Neural crest cell (in vitro differentiated cells): Measurements from ENCODE around the gene ZBTB44. TPM values are rescaled to one million over a fixed set of nuclear protein-coding genes. Genes with fewer than 3 reads are reported as not detected.

Source experiments
- DNase-seq: peaks from one replicate; pipeline ENCODE4 v3.0.0; 2021; ENCODE audit warnings: low read depth, mixed read lengths, low spot score
- H3K27ac Mint-ChIP-seq: one replicate; pipeline ENCODE4 v1.8.0; 2021; ENCODE audit warnings: mild to moderate bottlenecking, mixed read lengths; ENCODE audit not compliant: unreplicated experiment
- H3K27me3 Mint-ChIP-seq: 2 replicates; pipeline ENCODE4 v1.8.0; 2021; ENCODE audit warnings: low read depth, mild to moderate bottlenecking, mixed read lengths
- H3K36me3 Mint-ChIP-seq: 2 replicates; pipeline ENCODE4 v1.8.0; 2021; ENCODE audit warnings: low read depth, mild to moderate bottlenecking, mixed read lengths
- H3K4me1 Mint-ChIP-seq: 2 replicates; pipeline ENCODE4 v1.8.0; 2021; ENCODE audit warnings: mixed read lengths
- H3K4me3 Mint-ChIP-seq: one replicate; pipeline ENCODE4 v1.8.0; 2021; ENCODE audit warnings: mild to moderate bottlenecking, mixed read lengths
- H3K9me3 Mint-ChIP-seq: 2 replicates; pipeline ENCODE4 v1.8.0; 2021; ENCODE audit warnings: mixed read lengths
- CTCF ChIP-seq: fragments of 200-600 bp; sonication (generic); conservative IDR thresholded peaks from 2 replicates; pipeline ENCODE4 v1.5.0; 2021; ENCODE audit warnings: antibody characterized with exemption, mild to moderate bottlenecking
- total RNA-seq: library from RNA; stranded (reverse); gene quantifications from 2 replicates; pipeline ENCODE4 v1.2.1, GENCODE V29; 2021

The ZBTB44 gene
- total RNA-seq, 1 donor from 2014 or later = 28.1 TPM

DNA sequence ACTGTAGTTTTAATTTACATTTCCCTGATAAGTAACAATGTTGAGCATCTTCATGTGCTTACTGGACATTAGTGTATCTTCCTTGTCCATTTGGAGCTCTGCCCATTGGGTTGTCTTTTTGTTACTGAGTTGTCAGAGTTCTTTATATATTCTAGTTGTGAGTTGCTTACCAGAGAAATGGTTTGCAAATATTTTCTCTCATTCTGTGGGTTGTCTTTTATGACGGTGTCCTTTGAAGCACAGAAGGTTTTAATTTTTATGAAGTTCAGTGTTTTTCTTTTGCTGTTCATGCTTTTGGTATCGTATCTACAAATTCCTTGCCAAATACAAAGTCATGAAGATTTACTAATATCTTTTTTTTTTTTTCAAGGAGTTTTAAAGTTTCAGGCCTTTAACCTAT, 42.4 kb downstream of the ZBTB44 start:
- no peak overlapping the region for H3K4me3 Mint-ChIP-seq
- H3K36me3 Mint-ChIP-seq = no peaks in the 10 kb centered on the region
- H3K4me1 Mint-ChIP-seq = no peaks in the 10 kb centered on the region
- no peak for DNase-seq
- no peak for TF ChIP-seq CTCF
- no peaks in the 10 kb centered on the region for H3K9me3 Mint-ChIP-seq
- H3K27ac Mint-ChIP-seq = no peak overlapping the region
- H3K27me3 Mint-ChIP-seq = no peaks in the 10 kb centered on the region

DNA sequence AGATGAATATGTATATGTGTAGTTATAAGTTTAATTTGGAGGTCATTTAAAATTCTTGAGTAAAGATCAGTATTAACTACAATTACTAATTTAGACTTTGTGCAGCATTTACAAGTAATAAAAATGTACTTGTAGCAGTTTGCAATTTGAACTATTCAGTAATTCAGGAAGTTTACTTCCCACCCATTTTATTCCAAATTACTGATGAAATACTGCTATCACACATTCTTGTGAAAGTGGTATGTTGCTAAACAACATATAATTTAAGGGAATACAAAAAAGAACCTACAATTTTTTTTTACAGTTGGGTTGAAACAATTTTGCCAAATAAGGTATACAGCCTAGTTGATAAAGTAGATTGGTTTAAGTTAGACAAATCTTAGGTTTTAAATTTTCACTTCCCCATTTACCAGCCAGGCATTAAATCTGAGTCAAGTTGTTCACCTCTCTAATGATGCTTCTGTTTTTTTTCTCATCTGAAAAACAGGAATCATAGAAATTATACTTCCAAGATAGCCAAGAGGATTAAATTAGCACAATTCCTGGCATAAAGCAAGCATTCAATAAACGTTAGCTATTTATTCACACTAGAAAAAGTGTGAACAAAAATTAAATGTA, 45.3 kb downstream of the ZBTB44 start:
- H3K27me3 Mint-ChIP-seq = no peaks in the 10 kb centered on the region
- no peak for DNase-seq
- H3K27ac Mint-ChIP-seq = no peak overlapping the region
- TF ChIP-seq CTCF = no peak
- H3K36me3 Mint-ChIP-seq = no peaks in the 10 kb centered on the region
- H3K9me3 Mint-ChIP-seq = no peaks in the 10 kb centered on the region
- H3K4me3 Mint-ChIP-seq = no peak overlapping the region
- no peaks in the 10 kb centered on the region for H3K4me1 Mint-ChIP-seq

DNA sequence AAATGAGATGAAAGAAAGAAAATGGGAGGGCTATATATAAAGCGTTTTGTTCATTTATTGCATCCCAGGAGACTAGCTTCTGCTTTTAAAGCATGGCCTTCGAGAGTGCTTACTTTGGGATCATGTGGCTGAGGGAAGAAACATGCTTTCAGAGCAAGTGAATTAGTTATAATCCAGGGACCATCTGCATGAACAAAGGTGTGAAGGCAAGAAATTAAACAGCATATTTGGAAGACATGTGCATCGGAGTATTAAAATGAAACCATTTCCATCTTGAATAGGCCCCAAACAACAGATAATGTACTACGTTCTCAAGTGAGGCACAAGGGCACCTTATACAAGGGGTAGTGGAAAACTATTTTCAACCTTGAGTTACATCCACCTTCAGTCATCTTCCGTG, 51.4 kb downstream of the ZBTB44 start:
- Mint-ChIP-seq H3K4me1 (no peaks in the 10 kb centered on the region), H3K4me3 (no peak overlapping the region), H3K9me3 (peaks cover 6% of the 10 kb centered on the region), H3K27me3 (no peaks in the 10 kb centered on the region), H3K36me3 (peaks cover 17% of the 10 kb centered on the region), H3K27ac (no peak overlapping the region)
- DNase-seq = no peak
- no peak for TF ChIP-seq CTCF

DNA sequence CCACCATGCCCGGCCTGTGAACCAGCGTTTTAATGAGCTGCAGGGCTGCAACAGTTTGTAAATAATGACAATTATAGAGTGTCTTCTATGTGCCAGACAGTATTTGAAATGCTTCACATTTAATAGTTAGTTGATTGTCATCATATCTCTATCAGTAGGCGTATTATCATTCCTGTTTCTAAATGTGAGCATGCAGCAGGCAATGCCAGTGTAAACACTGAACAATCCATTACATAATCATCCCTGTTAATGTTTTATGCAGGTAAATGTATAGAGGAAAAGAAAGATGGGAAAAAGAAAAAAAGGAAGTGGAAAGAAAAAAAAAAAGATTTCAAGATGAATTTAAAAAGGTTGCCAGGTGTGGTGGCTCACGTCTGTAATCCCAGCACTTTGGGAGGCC, 52.3 kb downstream of the ZBTB44 start:
- TF ChIP-seq CTCF = no peak
- Mint-ChIP-seq H3K4me1 (no peaks in the 10 kb centered on the region), H3K27ac (no peak overlapping the region), H3K4me3 (no peak overlapping the region), H3K36me3 (peaks cover 26% of the 10 kb centered on the region), H3K9me3 (peaks cover 11% of the 10 kb centered on the region), H3K27me3 (no peaks in the 10 kb centered on the region)
- DNase-seq = no peak

- H3K27me3 Mint-ChIP-seq = no peaks in the 10 kb centered on the region
- no peaks in the 10 kb centered on the region for H3K4me1 Mint-ChIP-seq
- no peak overlapping the region for H3K27ac Mint-ChIP-seq
- H3K4me3 Mint-ChIP-seq = no peak overlapping the region
- no peak for TF ChIP-seq CTCF
- peaks cover 11% of the 10 kb centered on the region for H3K9me3 Mint-ChIP-seq
- H3K36me3 Mint-ChIP-seq = peaks cover 34% of the 10 kb centered on the region
- no peak for DNase-seq
Observed at GRCh38 chr11:130261571-130261970, 53.1 kb downstream of the ZBTB44 start.
